MM.1S (cell line): ENCODE measurements around the gene ARID4A.
"Not testable (repeated sequence)": the region's sequence is repeated elsewhere in the genome, so short reads cannot be mapped to it uniquely, and the experiment has no call there.

Experiments used
- DNase-seq: peaks from one replicate; pipeline ENCODE4 v3.0.0-alpha.2; 2015
- H2AFZ ChIP-seq: fragments of 300-600 bp; sonication (generic); 2 replicates; pipeline ENCODE4 v1.6.0; 2016; ENCODE audit warnings: antibody characterized with exemption, low read length
- H3F3A ChIP-seq: fragments of 300-600 bp; sonication (generic); 2 replicates; pipeline ENCODE4 v1.6.1; 2016; ENCODE audit warnings: mild to moderate bottlenecking, antibody characterized with exemption, low read length, moderate library complexity, mixed read lengths; ENCODE audit not compliant: insufficient read depth
- H3K27ac ChIP-seq: fragments of 300-600 bp; sonication (generic); 2 replicates; pipeline ENCODE4 v1.5.1; 2016; ENCODE audit warnings: mild to moderate bottlenecking, low read length
- H3K27me3 ChIP-seq: fragments of 300-600 bp; sonication (generic); replicated peaks from 2 replicates; pipeline ENCODE4 v1.6.0; 2016; ENCODE audit warnings: low read length; ENCODE audit not compliant: insufficient read depth
- H3K36me3 ChIP-seq: fragments of 300-600 bp; sonication (generic); replicated peaks from 2 replicates; pipeline ENCODE4 v1.6.1; 2016; ENCODE audit warnings: mild to moderate bottlenecking, low read length, mixed read lengths; ENCODE audit not compliant: insufficient read depth
- H3K4me1 ChIP-seq: fragments of 300-600 bp; sonication (generic); 2 replicates; pipeline ENCODE4 v1.6.1; 2016; ENCODE audit warnings: low read length, mixed read lengths
- H3K4me2 ChIP-seq: fragments of 300-600 bp; sonication (generic); 2 replicates; pipeline ENCODE4 v1.6.0; 2016; ENCODE audit warnings: low read depth, low read length
- H3K4me3 ChIP-seq: fragments of 300-600 bp; sonication (generic); 2 replicates; pipeline ENCODE4 v1.5.1; 2016; ENCODE audit warnings: low read length, mixed read lengths
- H3K79me2 ChIP-seq: fragments of 300-600 bp; sonication (generic); 2 replicates; pipeline ENCODE4 v1.6.1; 2016; ENCODE audit warnings: mixed run types, low read length, mixed read lengths
- H3K9ac ChIP-seq: fragments of 300-600 bp; sonication (generic); 2 replicates; pipeline ENCODE4 v1.6.1; 2016; ENCODE audit warnings: low read length, mixed read lengths
- H3K9me2 ChIP-seq: fragments of 300-600 bp; sonication (generic); replicated peaks from 2 replicates; pipeline ENCODE4 v1.6.1; 2016; ENCODE audit warnings: mild to moderate bottlenecking, low read length, mixed read lengths; ENCODE audit not compliant: insufficient read depth
- H3K9me3 ChIP-seq: fragments of 300-600 bp; sonication (generic); replicated peaks from 2 replicates; pipeline ENCODE4 v1.6.1; 2016; ENCODE audit warnings: mild to moderate bottlenecking, low read length, mixed read lengths; ENCODE audit not compliant: insufficient read depth
- H4K20me1 ChIP-seq: fragments of 300-600 bp; sonication (generic); 2 replicates; pipeline ENCODE4 v1.6.1; 2016; ENCODE audit warnings: mild to moderate bottlenecking, low read length, moderate library complexity, mixed read lengths; ENCODE audit not compliant: insufficient read depth
- CTCF ChIP-seq: fragments of 300-600 bp; sonication (generic); IDR thresholded peaks from 2 replicates; pipeline ENCODE4 v1.5.1; 2016; ENCODE audit warnings: antibody characterized with exemption, low read length, mixed read lengths
- EZH2 ChIP-seq: fragments of 300-600 bp; sonication (generic); optimal IDR thresholded peaks from 2 replicates; pipeline ENCODE3; 2017; ENCODE audit warnings: low read depth, mild to moderate bottlenecking, antibody characterized with exemption, low read length, mixed read lengths
- EZH2phosphoT487 ChIP-seq: fragments of 300-600 bp; sonication (generic); IDR thresholded peaks from 2 replicates; pipeline ENCODE4 v1.6.1; 2018; ENCODE audit warnings: antibody characterized with exemption, low read length

ARID4A gene

GRCh38 chr14:58353516-58354299 lies 55.4 kb downstream of the ARID4A start:
- Histone ChIP-seq H3K9me2 (no peaks in the 10 kb centered on the region), H4K20me1 (no peaks in the 10 kb centered on the region), H3K27ac (no peak overlapping the region), H3F3A (no peaks in the 10 kb centered on the region), H3K27me3 (no peaks in the 10 kb centered on the region), H2AFZ (no peak overlapping the region), H3K4me1 (no peaks in the 10 kb centered on the region), H3K9me3 (no peaks in the 10 kb centered on the region), H3K4me2 (peak overlapping the region; percentile 38; the same call in 1 of the 2 replicates), H3K9ac (no peak overlapping the region), H3K79me2 (no peaks in the 10 kb centered on the region), H3K36me3 (no peaks in the 10 kb centered on the region), H3K4me3 (no peak overlapping the region; the same call in 1 of the 2 replicates)
- no peak for DNase-seq
- TF ChIP-seq EZH2 (no peak), CTCF (no peak), EZH2phosphoT487 (no peak)

GRCh38 chr14:58354808-58355207 lies 56.5 kb downstream of the ARID4A start:
- no peak overlapping the region for H3K27ac ChIP-seq

GRCh38 chr14:58356268-58356667 lies 57.9 kb downstream of the ARID4A start:
- Histone ChIP-seq H2AFZ (no peak overlapping the region), H3K36me3 (no peaks in the 10 kb centered on the region), H3K9ac (no peak overlapping the region), H3K79me2 (no peaks in the 10 kb centered on the region), H3K4me3 (no peak overlapping the region), H3F3A (no peaks in the 10 kb centered on the region), H3K4me2 (no peak overlapping the region), H4K20me1 (no peaks in the 10 kb centered on the region), H3K27ac (no peak overlapping the region), H3K9me2 (no peaks in the 10 kb centered on the region), H3K27me3 (no peaks in the 10 kb centered on the region), H3K9me3 (no peaks in the 10 kb centered on the region), H3K4me1 (no peaks in the 10 kb centered on the region)
- TF ChIP-seq EZH2phosphoT487: no peak
- no peak for TF ChIP-seq CTCF
- no peak for TF ChIP-seq EZH2
- no peak for DNase-seq

More at GRCh38 chr14:58354808-58355207, 56.5 kb downstream of the ARID4A start:
- no peak overlapping the region for H2AFZ ChIP-seq
- H3K4me1 ChIP-seq: no peaks in the 10 kb centered on the region
- no peaks in the 10 kb centered on the region for H3K79me2 ChIP-seq
- no peak overlapping the region for H3K4me2 ChIP-seq
- no peaks in the 10 kb centered on the region for H3K9me3 ChIP-seq
- H4K20me1 ChIP-seq: no peaks in the 10 kb centered on the region
- no peaks in the 10 kb centered on the region for H3K36me3 ChIP-seq
- TF ChIP-seq CTCF (no peak), EZH2phosphoT487 (no peak), EZH2 (no peak)
- no peak overlapping the region for H3K9ac ChIP-seq
- no peak overlapping the region for H3K4me3 ChIP-seq
- H3F3A ChIP-seq: no peaks in the 10 kb centered on the region
- H3K9me2 ChIP-seq: no peaks in the 10 kb centered on the region
- no peaks in the 10 kb centered on the region for H3K27me3 ChIP-seq
- DNase-seq: no peak

- not testable (repeated sequence) for DNase-seq, H3K27ac ChIP-seq, H3K27me3 ChIP-seq, H3K79me2 ChIP-seq, H3F3A ChIP-seq, H3K9ac ChIP-seq, H2AFZ ChIP-seq, H4K20me1 ChIP-seq, H3K4me3 ChIP-seq, H3K9me2 ChIP-seq, H3K9me3 ChIP-seq, H3K4me2 ChIP-seq, H3K36me3 ChIP-seq, H3K4me1 ChIP-seq
Observed at GRCh38 chr14:58362272-58362671, 63.9 kb downstream of the ARID4A start.
